Stimulated activated CD4-positive, alpha-beta T cell treated with anti-CD3 and anti-CD28 coated beads, Interleukin-1b, Interleukin-23, amount 100 ng/mL, for 4 hours (primary cell): ENCODE measurements around the gene TRIM54.

Experiments
- DNase-seq, 2 donors: peaks; one replicate each; pipeline ENCODE4 v3.0.0-alpha.2; 2020; ENCODE audit warnings: low read depth in 2 of 2

TRIM54 gene

DNA sequence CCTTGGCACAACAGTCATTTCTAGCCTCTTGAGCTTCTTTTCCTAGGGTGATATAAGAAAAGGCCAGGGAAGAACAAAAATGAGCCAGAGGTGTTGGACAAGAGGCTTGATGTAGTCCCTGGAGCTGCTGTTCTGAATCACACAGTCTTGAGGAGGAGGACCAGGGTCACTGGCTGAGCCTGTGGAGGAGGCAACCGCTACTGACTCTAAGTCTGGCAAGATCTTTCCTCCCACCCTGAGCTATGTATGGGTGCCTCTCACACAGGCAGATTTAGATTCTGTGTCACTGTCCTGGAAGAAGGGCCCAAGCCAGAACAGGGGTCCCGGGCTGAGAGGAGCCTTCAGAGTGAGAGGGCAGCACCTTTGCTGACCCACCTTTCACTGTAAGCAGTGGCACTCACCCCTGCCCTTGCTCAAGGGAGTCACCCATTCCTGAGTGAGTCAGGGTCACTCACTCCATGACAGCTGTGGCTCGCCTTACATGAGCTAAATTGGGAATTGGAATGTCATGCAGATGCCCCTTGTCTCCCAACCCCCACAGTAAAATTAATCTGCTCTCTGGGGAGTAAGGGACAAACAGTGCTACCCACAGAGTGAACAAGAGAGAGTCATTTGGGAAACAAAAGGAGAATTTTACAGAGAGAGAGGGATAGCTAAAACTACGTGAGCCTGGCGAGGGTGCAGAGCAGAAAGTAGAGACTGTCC, at the start of gene TRIM54:
TSS of gene TRIM54 (plus strand) at position 575 of the 705 bp plus-strand sequence. CDS start 303 bp downstream, outside the sequence.
- no peak for DNase-seq

GRCh38 chr2:27233341-27233740, 48.9 kb upstream of the TRIM54 start:
- no peak for DNase-seq

GRCh38 chr2:27236136-27236535, 46.1 kb upstream of the TRIM54 start:
- DNase-seq: no peak

- DNase-seq: no peak
These were observed 45.6 kb upstream of the TRIM54 start for GRCh38 chr2:27236626-27237025.

DNA sequence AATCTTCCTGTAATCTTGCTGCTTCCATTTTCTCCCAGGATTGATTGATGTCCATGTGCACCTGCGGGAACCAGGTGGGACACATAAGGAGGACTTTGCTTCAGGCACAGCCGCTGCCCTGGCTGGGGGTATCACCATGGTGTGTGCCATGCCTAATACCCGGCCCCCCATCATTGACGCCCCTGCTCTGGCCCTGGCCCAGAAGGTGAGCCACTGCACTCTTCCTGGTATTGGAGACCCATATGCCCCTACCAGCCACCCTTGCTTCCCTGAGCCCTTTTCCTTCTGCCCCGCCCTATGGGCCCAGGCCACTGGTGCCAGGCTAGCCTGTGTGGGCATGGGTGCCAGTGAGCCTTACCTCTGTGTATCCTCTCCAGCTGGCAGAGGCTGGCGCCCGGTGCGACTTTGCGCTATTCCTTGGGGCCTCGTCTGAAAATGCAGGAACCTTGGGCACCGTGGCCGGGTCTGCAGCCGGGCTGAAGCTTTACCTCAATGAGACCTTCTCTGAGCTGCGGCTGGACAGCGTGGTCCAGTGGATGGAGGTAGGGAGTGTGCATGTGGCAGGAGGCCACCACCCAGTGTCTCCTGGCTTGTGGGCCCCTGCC, 44.8 kb upstream of the TRIM54 start:
- no peak for DNase-seq

- no peak for DNase-seq
These were observed 43.3 kb upstream of the TRIM54 start for GRCh38 chr2:27238976-27239375.

- no peak for DNase-seq
These were observed 41.8 kb upstream of the TRIM54 start for GRCh38 chr2:27240406-27240805.

GRCh38 chr2:27241761-27242613, 40.2 kb upstream of the TRIM54 start:
- no peak for DNase-seq

- DNase-seq: no peak
These were observed 39.6 kb upstream of the TRIM54 start for GRCh38 chr2:27242614-27242951.

- no peak for DNase-seq
These were observed 38.7 kb upstream of the TRIM54 start for GRCh38 chr2:27243391-27244130.

- DNase-seq: no peak
These were observed 37.1 kb upstream of the TRIM54 start for GRCh38 chr2:27245116-27245515.

DNA sequence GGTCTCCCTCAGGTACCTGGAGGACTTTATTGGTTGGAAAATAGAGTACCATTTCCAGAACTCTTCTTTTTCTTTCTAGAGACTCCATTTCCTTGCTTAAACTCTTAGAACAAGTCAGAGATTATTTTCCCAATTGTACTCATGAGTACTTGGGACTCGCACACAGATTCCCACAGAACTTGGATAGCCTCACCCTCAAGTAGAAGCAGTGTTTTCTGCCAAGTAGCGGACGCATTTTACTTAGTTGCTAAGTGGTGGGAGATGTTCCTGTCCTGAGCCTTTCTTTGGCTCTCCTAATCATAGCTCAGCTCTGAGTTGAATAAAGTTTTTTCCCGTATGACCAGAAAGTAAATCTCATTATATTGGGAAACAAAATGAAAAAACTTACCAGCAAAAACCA, 36.6 kb upstream of the TRIM54 start:
- DNase-seq: no peak

DNA sequence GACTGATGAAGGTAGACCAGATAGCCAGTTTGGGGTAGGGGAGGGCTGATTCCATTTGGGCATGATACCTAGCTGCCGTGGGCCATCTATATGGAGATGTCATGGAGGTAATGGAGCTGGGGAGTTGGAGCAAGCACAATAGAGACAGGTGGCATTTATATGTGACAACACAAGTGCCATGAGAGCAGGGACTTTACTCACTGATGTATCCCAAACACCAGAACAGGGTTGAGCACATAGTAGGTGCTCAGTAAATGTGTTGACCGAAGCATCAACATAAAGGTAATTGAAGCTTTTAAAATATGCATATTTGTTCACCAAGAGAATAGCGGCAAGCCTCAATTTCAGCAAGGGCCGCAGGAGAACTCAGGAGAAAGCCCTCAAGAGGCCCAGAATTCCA, 34.3 kb upstream of the TRIM54 start:
- no peak for DNase-seq

DNA sequence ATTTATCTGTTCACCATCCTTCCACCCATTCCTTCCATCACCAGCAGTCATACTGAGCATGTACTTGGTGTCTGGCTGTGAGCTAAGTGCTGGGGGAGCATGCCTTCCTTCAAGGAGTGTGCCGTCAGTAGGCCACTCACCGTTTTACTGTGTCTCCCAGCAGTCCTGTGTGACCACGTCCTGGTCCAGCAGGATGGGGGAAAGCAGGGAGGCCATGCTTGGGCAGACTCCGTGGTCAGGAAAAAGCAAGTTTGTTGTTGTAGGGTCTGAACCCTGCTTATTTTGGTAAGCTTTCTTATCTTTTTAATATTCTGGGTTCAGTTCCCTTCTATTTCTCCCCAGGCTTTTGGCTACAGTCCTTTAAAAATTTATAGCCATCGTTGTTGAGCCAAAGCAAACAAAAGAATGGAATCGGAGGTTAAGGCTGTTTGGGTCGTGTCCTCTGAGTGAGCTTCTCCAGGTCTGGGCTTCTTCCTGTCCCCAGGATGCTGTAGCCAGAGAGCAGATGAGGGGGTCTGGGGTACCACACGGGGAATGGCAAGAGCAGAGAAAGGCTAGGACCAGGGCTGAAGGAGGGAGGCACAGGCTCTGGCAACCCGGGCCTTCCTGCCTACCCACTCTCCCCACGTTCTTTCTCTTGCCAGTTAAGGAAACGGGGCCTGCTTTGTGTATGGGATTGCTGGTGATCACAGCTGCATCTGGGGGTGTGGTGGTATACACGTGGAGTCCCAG, 32.9 kb upstream of the TRIM54 start:
- no peak for DNase-seq

DNA sequence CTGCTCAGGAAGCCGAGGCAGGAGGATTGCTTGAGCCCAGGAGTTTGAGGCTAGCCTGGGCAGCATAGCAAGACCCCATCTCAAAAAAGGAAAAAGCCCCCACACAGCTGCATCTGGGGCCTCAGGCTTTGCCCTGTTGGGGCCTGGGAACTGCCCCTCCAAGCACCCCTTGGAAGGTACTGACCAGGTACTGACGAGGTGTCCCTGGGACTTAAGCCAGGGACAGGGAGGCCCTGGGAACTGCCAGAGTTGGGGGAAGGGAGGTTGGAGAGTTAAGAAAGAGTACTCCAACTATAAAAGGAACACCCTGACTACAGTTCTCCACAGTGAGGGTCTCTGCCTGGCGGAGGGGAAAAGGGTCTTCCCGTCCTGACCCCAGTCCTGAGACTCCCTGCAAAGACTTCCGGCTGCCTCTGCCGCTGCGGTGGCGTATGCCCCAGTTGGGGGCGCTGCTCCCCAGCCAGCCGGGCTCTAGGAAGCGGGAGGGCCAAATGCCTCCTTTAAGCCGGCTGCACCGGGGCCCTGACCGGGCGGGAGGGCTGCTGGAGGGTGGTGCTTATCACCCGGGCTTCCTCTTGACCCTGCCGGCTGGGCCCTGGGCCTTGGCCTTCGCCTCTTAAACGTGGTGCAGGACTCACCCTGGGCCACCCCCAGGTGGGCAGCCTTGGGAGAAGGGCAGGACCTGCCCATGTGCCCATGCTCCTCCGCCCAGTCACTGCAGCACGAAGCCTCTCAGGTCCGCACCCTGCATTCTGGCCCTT, 32.2 kb upstream of the TRIM54 start:
- peak in 1 of 2 donors; percentile 39 for DNase-seq

GRCh38 chr2:27250652-27251379, 31.4 kb upstream of the TRIM54 start:
- DNase-seq: no peak

DNA sequence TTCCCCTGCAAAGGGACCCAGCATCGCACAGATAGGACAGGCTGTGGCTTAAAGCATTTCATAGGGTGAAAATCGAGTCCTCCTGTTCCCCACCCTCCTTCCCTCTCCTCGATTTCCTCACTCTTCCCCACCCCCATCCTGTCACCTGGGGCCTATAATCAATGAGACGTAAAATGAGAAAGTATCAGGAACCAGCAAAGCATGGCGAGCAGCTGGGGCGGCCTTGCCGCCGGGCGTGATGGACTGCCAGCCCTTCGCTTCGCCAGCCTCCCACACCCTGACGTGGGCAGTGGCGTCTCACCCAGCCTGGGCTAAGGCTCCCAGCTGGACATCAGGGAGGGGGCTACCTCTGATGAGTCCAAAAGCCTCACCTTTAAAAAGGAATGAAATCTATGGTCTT, 30.5 kb upstream of the TRIM54 start:
- DNase-seq: no peak

- DNase-seq: no peak
These were observed 27.0 kb upstream of the TRIM54 start for GRCh38 chr2:27255187-27255586.

- no peak for DNase-seq
These were observed 26.6 kb upstream of the TRIM54 start for GRCh38 chr2:27255660-27256059.

DNA sequence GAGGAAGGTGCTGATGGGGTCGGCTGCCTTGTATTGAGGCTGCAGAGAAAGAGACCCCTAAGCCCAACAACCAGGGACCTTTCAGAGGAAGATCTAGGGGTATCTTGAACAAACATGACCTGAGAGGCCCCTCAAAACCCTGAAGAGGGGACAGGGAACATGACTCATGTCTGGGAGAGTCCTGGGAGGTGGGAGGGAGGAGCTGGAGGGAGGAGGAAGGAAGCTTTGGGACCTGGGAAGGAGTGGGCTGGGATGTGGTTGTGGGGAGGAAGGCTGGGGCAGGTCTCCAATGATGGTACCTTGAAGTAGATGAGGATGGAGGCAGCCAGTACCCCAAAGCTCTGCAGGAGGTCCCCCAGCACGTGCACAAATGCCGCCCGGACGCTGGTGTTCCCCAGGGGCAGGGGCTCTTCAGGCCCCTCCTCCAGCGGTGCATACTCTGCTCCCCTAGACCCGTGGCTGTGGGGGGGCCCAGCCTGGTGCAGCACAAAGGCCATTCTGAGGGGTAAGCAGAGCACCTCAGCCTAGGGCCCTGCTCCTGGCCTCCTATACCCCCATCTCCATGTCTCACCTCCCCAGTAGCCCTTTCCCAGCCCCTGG, 25.3 kb upstream of the TRIM54 start:
- DNase-seq: no peak
